Transverse colon (tissue), 4 donors: ENCODE measurements around the gene CDK18. TPM values are rescaled to one million over a fixed set of nuclear protein-coding genes. Genes with fewer than 3 reads are reported as not detected.

Experiments
- DNase-seq: peaks from one replicate; pipeline ENCODE4 v3.0.0-alpha.2; 2019
- H3K27ac ChIP-seq, 4 donors: fragments of 200-600 bp; sonication (generic); 2 replicates each; pipeline ENCODE4 v1.5.1; 2016 to 2018; ENCODE audit warnings: inconsistent platforms in 4 of 4
- H3K27me3 ChIP-seq: fragments of 200-600 bp; sonication (generic); 2 replicates; pipeline ENCODE4 v1.5.1; 2017; ENCODE audit warnings: inconsistent platforms
- H3K36me3 ChIP-seq, 4 donors: fragments of 200-600 bp; sonication (generic); 2 replicates each; pipeline ENCODE4 v1.5.1; 2017 to 2019; ENCODE audit warnings: inconsistent platforms in 4 of 4
- H3K4me1 ChIP-seq, 4 donors: fragments of 200-600 bp; sonication (generic); 2 replicates each; pipeline ENCODE4 v1.5.1; 2017 to 2020; ENCODE audit warnings: inconsistent platforms in 4 of 4
- H3K4me3 ChIP-seq, 4 donors: fragments of 200-600 bp; sonication (generic); 1 replicate in 1 of 4; 2 replicates in 3 of 4; pipeline versions ENCODE4 v1.5.1 to v1.6.1; 2017 to 2019; ENCODE audit warnings: inconsistent platforms in 4 of 4
- H3K9me3 ChIP-seq, 2 donors: fragments of 200-600 bp; sonication (generic); 2 replicates each; pipeline ENCODE4 v1.5.1; 2017 to 2019; ENCODE audit warnings: inconsistent platforms in 2 of 2
- CTCF ChIP-seq, 5 experiments: fragments of 200-600 bp in 3 of 5; fragments of 450-650 bp in 2 of 5; sonication (generic) in 3 of 5; IDR thresholded peaks; 1 replicate in 2 of 5; 2 replicates in 3 of 5; pipeline ENCODE4 v1.5.1; 2016 to 2017; ENCODE audit warnings: antibody characterized with exemption in 5 of 5, inconsistent platforms in 3 of 5, mild to moderate bottlenecking in 2 of 5, moderate library complexity in 1 of 5
- EP300 ChIP-seq: sonication (generic); formaldehyde crosslinking; IDR thresholded peaks from one replicate; pipeline ENCODE4 v1.6.1; 2017; ENCODE audit warnings: antibody characterized with exemption, low read depth
- POLR2A ChIP-seq: fragments of 450-650 bp; IDR thresholded peaks from one replicate; pipeline ENCODE4 v1.6.1; 2016; ENCODE audit warnings: antibody characterized with exemption, mild to moderate bottlenecking, moderate library complexity
- POLR2AphosphoS5 ChIP-seq, 3 donors: sonication (generic); formaldehyde crosslinking; IDR thresholded peaks; one replicate each; pipeline ENCODE4 v1.6.1; 2016; ENCODE audit warnings: antibody characterized with exemption in 3 of 3
- WGBS, 2 donors: methylation state at CpG; one replicate each; pipeline ENCODE4 v1.1.5; 2018; ENCODE audit warnings: low coverage in 1 of 2; 5-methylcytosine and 5-hydroxymethylcytosine counted together
- in situ Hi-C, 4 donors: fragments of 200-750 bp; cut with MboI; loops; one replicate each; pipeline versions ENCODE4 v1.15.0 to v1.15.1; 2017; ENCODE audit warnings: low sequenced_read_pairs in 3 of 4, low pct_ligation_motif_present in 1 of 4, low pct_unique_long_range_greater_than_20kb in 1 of 4
- intact Hi-C: fragments of 100-400 bp; cut with DNase I; formaldehyde crosslinking; loops from one replicate; pipeline ENCODE4 v1.15.1; 2023; ENCODE audit warnings: low total_unique reads
- total RNA-seq, 4 donors: library from RNA; depleted of rRNA; stranded (reverse); fragments of >200 nt; gene quantifications; one replicate each; pipeline ENCODE4 v1.1.0, GENCODE V29; 2016

CDK18 gene
- total RNA-seq, 4 donors from 2014 or later = 28.8 to 112 (median 33.5) TPM

- WGBS, 2 donors = 50 to 58% methylated on average over 1 to 16 of the region's 16 CpGs
- Histone ChIP-seq H3K9me3 (no peaks in the 10 kb centered on the region), H3K36me3 (no peaks in the 10 kb centered on the region), H3K27ac (no peak overlapping the region), H3K4me3 (no peak overlapping the region), H3K4me1 (peaks cover 10 to 14% (median 12%) of the 10 kb centered on the region in 4 donors), H3K27me3 (no peaks in the 10 kb centered on the region)
- peak; percentile 84 for DNase-seq
- in situ Hi-C loops = loop anchor here in 2 of 4 donors (5.0 to 10.0 kb wide), 3 partner anchors 37 to 131 kb away; no protein-coding TSS in a partner anchor
- intact Hi-C loops = loop anchor here (2.0 kb wide), 1 partner anchor 35 kb away; no protein-coding TSS in a partner anchor
- TF ChIP-seq CTCF (IDR thresholded peaks at IDR 0.05) = peak; percentile 73 to 88 (median 75)
- no peak for TF ChIP-seq POLR2A
These were observed 19.7 kb downstream of the CDK18 start for GRCh38 chr1:205523891-205524793.

- intact Hi-C loops (loop anchor here (2.0 kb wide), 1 partner anchor 36 kb away; no protein-coding TSS in a partner anchor), in situ Hi-C loops (loop anchor here in 2 of 4 donors (5.0 to 10.0 kb wide), 3 partner anchors 37 to 130 kb away; no protein-coding TSS in a partner anchor)
- Histone ChIP-seq H3K4me3 (no peak overlapping the region), H3K9me3 (no peaks in the 10 kb centered on the region), H3K27me3 (no peaks in the 10 kb centered on the region), H3K27ac (no peak overlapping the region), H3K4me1 (peaks cover 4 to 11% (median 7%) of the 10 kb centered on the region in 4 donors), H3K36me3 (no peaks in the 10 kb centered on the region)
- DNase-seq = no peak
- TF ChIP-seq POLR2A (no peak), POLR2AphosphoS5 (IDR thresholded peaks at IDR 0.05) (no peak), EP300 (no peak), CTCF (IDR thresholded peaks at IDR 0.05) (no peak)
- WGBS, 2 donors = 84% methylated on average over 4 of the region's 4 CpGs; no CpG with 5 or more reads in 1 of the 2 donors
These were observed 20.3 kb downstream of the CDK18 start for GRCh38 chr1:205524794-205525101.

DNA sequence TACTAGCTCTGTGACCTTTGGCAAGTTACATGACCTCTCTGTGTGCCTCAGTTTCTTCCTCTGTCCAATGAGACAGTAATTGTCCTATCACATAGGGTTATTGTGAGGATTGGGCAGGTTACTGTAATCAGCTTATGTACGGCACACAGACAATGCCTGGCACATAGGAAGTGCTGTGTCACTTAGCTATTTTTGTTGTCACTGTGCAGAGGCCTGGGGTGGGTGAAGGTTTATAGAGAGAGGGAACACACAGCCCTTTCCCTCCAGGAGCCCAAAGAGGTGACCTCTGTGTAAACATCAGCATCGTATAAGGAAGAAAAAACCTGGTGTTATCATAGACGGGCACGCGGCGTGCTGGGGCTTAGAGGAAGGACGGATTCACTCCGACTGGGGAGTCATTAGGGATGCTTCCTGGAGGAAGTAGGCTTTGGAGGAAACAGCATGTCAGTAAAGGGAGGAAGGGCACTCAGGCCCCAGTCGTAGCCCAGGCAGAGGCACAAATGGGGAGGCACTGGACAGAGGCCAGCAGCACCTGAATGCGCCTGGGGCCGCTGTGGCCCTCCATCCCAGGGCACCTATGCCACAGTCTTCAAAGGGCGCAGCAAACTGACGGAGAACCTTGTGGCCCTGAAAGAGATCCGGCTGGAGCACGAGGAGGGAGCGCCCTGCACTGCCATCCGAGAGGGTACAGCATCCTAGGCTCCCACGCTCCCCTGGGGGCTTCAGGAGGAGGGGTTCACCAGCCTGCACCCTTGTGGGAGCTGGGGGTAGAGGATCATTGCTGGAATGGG lies 21.2 kb downstream of the CDK18 start:
- WGBS, 2 donors = 82 to 90% methylated on average over 6 to 18 of the region's 18 CpGs
- H3K4me1 ChIP-seq = peaks cover 0 to 5% (median 2%) of the 10 kb centered on the region in 4 donors
- no peak overlapping the region for H3K4me3 ChIP-seq
- TF ChIP-seq POLR2A = no peak
- TF ChIP-seq POLR2AphosphoS5 (IDR thresholded peaks at IDR 0.05) = no peak
- TF ChIP-seq CTCF (IDR thresholded peaks at IDR 0.05) = no peak
- TF ChIP-seq EP300 = no peak
- intact Hi-C loops = loop anchor here (2.0 kb wide), 1 partner anchor 37 kb away; no protein-coding TSS in a partner anchor
- no peak for DNase-seq
- no peak overlapping the region for H3K27ac ChIP-seq
- no peaks in the 10 kb centered on the region for H3K9me3 ChIP-seq
- no peaks in the 10 kb centered on the region for H3K27me3 ChIP-seq
- in situ Hi-C loops = loop anchor here in 1 of 4 donors (10.0 kb wide), 2 partner anchors 129 to 131 kb away; no protein-coding TSS in a partner anchor
- H3K36me3 ChIP-seq = no peaks in the 10 kb centered on the region

- H3K36me3 ChIP-seq = no peaks in the 10 kb centered on the region
- H3K4me1 ChIP-seq = peaks cover 0 to 5% (median 2%) of the 10 kb centered on the region in 4 donors
- H3K27me3 ChIP-seq = no peaks in the 10 kb centered on the region
- no peak for DNase-seq
- no peaks in the 10 kb centered on the region for H3K9me3 ChIP-seq
- TF ChIP-seq POLR2A = no peak
- TF ChIP-seq EP300 = no peak
- TF ChIP-seq CTCF (IDR thresholded peaks at IDR 0.05) = no peak
- no peak for TF ChIP-seq POLR2AphosphoS5 (IDR thresholded peaks at IDR 0.05)
- intact Hi-C loops (no loop called here), in situ Hi-C loops (loop anchor here in 1 of 4 donors (10.0 kb wide), 2 partner anchors 128 to 132 kb away; no protein-coding TSS in a partner anchor)
- WGBS, 2 donors = 70% methylated on average over 11 of the region's 11 CpGs; no CpG with 5 or more reads in 1 of the 2 donors
- no peak overlapping the region for H3K27ac ChIP-seq
- H3K4me3 ChIP-seq = no peak overlapping the region
These were observed 22.0 kb downstream of the CDK18 start for GRCh38 chr1:205526431-205526830.
